Activated CD4-positive, CD25-positive, alpha-beta regulatory T cell treated with anti-CD3 and anti-CD28 coated beads, Interleukin-2, amount 50 U/mL, for 72 hours (primary cell): Measurements from ENCODE around the gene SCARB1.

Experiments used
- DNase-seq: peaks from one replicate; pipeline ENCODE4 v3.0.0; 2021

Gene SCARB1

DNA sequence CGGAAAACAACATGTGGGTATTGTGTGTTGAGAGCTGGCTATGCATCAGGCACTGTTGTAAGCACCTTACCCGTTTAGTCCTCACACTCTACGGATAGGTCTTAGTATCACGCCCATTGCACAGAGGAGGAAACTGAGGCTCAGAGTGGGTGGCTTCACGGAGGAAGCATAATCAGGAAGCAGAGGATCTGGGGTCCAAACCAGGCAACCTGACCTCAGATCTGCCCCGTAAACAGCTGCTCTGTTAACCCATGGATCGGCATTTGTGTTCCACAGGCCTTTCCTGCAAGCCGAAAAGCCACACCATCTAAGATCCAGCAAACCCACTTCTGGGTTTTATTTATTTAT is 107.9 kb downstream of the SCARB1 start:
- DNase-seq, result no peak

DNA sequence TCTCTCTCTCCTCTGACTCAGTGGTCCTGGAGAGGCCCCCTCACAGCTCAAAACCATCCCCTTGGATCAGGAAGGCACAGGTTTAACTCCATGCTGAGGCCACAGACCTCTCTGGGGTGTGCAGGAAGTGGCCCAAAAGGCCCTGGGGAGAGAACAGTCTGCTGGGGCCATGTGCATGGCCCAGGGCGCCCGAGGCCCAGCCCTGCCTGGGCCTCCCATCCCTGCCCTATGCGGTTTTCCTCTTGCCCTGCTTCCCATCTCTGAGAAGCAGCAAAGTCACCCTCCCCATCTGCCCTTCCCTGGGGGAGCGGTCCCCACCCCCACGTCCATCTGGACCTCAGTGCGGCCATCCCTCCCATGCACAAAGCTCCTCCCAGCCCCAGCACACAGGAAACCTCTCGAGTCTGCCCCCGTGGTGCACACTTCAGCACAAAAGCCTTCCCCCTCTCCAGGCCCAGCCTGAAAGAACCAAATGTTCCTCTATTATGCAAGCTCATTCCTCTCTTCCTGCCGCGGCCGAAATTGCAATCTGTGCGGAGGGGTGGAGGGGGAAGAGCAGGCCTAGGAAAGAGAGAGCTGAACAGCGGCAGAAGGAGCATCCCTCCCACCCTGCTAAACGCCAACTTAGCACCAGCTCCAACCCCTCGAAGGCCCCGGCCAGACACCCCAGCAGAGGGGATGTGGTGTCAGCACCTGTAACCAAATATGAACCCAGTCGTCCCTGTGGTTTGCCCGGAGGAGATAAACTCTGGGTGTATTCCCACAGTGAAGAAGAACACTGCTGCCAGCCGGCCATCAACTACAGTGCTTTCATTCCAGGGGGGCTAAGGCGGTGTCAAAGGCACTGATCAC is 108.5 kb downstream of the SCARB1 start:
- DNase-seq, result no peak

DNA sequence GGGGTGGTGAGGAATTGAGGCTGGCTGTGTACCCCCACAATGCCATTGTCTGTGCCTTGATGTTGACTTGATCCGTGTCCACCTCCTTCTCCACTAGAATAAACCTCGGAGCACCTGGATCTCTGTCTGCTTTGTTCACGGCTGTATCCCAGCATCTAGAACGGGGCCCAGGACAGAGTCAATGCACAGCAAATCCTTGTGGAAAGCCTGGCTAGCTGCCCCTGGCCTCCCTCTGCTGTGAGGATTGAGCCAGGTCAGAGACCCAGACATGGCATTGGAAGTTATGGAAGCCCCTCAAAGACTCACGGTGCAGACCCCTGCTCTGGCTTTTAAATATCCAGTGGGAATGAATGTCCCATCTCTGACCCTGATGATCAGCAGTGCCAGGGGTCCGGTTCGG is 109.2 kb downstream of the SCARB1 start:
- no peak for DNase-seq

DNA sequence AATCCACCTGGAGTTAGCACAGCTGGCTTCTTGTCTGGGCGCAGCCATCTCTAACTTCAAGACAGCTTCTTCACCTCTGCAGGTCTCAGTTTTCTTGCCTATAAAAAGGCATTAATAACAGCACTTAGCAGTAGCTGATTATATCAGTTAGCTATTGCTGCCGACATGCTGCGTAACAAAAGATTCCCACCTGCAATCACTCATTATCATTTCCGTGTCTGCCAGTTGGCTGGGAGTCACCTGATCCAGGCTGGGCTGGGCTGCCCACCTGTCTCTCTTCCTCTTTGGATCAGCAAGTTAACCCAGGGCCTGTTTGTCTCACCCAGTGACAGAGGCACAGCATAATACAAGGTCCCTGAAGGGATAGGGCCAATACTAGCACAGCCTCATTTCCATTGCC is 109.7 kb downstream of the SCARB1 start:
- no peak for DNase-seq

DNA sequence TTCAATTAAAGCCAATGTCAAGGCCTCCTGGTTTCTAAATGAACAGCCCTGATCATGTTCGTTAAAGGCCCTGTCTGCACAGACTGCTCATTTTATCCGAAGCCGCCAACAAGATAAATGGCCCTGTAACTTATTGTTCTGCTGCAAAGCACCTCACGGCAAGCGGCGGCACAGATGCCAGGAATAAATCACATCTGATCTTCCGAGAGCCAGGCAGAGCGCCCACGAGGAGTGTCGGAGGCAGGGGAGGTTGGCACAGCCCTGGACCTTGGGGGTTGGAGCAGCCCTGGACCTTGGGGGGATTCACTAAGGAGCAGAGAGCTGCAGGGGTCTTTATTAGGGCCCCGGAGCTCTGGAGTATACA is 110.5 kb downstream of the SCARB1 start:
- no peak for DNase-seq

DNA sequence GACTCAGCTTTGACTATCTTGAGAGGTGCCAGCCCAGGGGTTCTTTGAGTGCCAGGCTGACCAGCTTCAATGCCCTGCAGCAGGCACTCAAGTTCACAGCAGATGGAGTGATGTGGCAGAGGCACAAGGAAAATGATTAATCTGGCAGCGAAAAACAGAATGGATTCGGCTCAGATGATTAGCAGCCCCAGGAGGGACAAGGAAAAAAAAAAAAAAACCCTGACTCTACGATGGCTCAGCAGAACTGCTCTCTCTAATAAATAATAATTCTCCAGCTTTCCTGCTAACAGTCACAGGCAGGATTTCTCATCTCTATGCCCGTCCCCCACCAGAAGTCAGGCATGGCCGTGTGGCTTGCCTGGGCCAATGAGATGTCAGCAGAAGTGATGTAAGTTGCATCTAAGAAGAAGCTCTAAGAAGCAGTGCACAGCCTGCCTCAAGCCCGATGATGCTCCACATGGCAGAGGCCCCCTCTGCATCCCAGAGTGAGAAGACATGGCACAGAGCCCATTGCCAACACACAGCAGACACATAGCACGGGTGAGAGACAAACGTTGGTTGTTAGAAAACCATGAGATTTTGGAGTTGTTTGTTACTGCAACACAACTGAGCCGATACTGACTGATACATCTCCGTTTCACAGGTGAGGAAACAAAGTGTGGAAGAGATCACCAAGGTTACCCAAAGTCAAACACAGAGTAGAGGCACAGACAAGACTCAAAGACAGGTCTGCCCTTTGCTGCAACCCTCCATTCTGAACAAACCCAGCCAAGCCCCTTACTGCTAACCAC is 111.0 kb downstream of the SCARB1 start:
- DNase-seq, result no peak

DNA sequence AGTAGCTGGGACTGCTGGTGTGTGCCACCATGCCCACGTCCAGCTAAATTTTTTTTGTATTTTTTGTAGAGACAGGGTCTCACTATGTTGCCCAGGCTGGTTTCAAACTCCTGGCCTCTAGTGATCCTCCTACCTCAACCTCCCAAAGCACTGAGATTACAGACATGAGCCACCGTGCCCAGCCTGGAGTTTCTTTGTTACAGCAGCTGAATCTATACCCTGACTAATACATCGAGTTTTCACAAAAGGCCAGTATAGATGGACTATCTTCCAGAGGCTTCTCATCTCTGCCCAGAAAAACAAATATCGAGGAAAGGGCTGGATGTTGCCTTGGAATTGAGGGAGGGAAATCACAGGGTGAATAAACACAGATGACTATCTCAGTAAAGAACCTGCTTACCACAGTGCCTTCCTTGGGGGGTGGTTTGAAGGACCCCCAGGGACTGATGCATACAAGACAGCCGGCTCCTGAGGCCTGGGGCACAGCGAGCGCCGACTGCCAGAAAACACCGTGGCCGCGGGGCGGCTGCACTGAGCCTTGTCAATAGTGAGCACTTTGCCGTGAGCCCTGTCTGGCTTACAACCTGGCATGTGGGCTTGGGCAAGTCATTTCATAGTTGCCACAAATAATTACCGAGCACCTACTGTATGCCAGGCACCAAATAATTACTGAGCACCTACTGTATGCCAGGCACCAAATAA is 111.9 kb downstream of the SCARB1 start:
- no peak for DNase-seq

DNA sequence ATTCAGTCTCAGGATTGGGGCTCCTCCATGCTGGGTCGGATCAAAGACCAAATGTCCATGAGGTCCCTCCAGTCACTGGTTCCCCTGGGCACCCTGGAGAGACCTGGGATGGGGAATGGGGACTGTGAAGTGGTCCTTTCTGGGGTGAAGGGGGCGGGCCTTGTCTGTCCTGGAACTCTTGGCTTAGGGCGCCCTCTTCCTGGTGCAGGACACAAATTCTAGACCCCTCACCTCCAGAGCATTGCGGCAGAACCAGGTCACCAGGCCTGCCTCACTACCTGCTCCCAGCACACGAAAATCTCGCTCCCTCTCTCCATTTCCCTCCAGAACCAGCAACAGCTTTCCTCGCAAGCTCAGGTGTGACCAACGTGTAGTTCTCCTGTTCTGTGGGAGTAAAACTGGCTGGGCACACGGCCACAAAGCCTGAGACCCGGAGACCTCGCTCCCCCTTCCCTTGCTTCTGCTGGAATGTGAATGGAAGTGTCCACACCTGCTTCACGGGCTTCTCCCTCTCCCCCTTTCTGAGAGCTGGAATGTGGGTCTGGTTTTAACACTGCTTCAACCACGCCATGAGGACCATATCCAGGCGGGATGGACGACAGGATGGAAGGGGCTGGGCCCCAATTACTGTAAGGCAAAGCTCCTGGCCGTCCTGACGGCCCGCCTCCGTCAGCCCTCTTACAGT is 112.7 kb downstream of the SCARB1 start:
- no peak for DNase-seq

DNA sequence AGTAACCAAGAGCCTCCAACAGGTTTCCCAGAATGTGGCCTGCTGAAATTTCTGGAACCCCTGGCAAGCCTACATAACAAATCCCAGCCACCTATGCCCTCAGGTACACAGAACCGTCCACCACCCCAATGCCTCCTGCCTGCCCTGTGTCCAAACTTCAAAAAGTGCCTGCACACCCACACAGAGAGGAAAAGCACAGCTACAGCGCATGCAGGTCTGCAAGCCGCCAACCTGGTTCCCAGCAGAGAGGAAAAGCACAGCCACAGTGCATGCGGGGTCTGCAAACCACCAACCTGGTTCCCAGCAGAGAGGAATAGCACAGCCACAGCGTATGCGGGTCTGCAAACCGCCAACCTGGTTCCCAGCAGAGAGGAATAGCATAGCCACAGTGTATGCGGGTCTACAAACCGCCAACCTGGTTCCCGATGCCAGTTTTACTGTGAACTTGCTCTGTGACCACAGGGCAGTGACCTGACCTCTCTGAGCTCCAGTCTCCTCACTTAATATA is 113.5 kb downstream of the SCARB1 start:
- no peak for DNase-seq

DNA sequence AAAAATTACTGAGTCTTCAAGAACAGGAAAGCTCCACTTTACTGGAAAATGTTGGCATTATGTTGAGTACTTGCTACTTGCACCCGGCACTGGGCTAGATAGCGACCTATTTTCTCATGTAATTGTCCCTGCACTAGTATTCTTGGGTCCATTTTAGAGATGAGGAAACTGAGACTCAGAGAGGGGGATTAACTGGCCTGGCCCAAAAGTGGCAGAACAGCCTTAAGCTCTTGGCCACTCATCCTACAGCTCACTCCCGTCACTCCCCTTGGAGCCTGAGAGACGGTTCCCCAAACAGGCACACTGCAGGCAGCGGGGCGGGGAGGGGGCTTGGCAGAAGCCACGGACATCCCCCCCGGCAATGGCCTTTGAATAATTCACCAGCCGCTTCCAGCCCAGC is 113.9 kb downstream of the SCARB1 start:
- no peak for DNase-seq

DNA sequence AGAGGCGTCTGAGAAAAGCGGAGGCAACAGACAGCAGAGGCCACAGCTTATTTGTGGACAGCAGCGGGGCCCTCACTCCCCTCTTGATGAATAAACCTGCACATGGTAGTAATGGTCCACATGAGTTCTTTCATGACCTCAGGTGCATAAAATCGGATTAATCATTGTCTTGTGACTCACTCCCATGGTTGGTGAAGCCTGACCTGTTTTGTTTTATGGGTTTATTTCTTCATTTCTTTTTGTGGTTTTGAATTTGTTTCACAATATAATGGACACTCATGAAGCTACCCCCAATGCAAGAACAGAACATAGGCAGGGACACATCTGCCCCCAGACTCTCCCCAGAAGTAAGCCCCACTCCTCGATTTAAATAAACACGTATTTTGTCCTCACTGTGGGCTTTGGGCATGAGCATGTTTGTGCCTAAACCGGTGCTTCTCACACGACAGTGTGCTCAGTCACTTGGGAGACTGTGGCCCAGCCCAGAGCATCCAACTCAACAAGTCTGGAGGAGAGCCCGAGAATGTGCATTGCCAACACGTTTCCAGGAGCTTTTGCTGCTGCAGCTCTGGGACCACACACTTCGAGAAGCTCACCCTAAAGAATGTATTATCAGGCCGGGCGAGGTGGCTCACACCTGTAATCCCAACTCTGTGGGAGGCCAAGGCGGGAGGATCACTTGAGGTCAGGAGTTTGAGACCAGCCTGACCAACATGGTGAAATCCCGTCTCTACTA is 116.1 kb downstream of the SCARB1 start:
- DNase-seq, result no peak

DNA sequence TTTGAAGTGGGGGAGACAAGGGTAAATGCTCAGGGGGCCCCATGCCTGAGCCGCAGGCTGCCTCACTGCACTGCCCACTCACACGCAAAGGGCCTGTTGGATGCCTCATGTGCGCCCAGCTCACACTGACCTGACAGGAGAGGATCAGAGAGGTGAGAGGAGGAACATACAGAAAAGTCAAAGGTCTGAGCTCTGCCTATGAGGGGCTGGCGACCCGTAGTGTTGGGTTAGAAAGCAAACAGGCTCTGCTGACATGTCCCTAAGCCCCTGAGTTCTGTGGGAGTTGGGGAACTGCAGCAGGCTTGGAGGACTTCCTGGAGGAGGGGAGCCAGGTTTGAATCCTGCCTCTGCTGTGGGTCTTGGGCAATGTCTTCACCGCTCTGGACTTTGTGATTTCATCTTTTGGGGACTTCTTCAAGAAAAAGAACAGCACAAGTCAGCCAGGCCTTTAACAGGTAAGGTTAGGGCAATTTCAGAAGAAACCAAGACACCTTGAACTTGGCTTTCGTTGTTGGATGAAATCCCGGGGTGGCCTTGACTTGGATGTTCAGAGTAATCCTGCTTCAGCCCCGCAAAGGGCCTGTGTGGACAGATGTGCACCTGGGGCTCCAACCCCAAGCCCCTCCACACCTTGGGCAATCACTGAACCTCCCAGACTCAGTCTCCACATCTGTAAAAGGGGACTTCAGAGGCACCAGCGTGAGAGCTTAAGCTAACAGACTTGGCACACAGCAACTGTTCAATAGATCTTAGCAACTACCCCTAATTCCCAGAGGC is 116.8 kb downstream of the SCARB1 start:
- DNase-seq, result no peak

DNA sequence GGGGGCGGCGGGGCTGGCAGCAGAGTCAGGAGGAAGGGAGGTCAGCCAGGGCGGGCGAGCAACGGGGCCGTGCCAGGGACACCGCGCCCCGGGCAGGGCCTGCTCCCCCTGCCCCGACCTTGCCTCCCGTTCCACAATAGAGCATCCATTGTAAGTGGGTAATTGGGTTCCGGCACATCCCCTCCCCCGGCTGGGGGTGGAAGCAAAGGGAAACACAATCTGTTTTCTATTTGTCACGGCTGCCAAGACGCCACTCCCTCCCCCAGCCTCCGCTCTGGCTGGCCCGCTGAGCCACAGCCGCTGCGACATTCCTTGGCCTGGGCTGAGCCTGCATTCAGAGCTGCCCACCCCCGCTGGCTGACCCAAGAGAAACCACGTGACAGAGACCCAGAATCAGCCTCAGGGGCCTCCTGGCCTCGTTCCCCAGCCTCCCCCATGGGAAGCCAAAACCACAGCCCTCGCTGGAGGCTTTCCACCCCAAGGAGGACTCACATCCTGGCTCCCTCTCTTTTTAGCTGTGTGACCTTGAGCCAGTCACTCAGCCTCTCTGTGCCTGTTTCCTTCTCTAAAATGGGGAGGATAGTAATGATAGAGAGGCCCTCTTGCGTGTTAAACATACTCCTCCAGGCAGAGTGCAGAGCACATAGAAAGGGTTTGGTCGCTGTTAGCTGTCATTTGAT is 117.6 kb downstream of the SCARB1 start:
- DNase-seq, result no peak

DNA sequence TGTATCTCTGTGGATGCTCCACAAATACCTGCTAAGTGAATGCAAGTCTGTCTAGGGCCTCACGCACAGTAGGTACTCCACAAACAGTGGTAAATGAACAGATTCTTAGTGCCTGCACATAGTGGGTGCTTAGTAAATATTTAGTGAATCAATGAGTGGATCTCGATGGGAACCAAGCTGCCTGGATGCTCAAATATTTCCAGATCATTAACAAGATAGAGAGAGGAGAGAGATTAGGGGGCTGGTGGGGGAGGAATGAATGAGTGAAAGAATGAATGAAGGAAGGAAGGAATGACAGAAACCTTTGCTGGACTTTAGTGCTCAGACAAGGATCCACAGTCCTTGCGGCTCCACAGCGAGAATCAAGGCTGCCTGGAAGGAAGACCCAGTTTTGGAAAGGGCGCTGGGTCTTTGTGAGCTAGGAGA is 118.2 kb downstream of the SCARB1 start:
- DNase-seq, result no peak

DNA sequence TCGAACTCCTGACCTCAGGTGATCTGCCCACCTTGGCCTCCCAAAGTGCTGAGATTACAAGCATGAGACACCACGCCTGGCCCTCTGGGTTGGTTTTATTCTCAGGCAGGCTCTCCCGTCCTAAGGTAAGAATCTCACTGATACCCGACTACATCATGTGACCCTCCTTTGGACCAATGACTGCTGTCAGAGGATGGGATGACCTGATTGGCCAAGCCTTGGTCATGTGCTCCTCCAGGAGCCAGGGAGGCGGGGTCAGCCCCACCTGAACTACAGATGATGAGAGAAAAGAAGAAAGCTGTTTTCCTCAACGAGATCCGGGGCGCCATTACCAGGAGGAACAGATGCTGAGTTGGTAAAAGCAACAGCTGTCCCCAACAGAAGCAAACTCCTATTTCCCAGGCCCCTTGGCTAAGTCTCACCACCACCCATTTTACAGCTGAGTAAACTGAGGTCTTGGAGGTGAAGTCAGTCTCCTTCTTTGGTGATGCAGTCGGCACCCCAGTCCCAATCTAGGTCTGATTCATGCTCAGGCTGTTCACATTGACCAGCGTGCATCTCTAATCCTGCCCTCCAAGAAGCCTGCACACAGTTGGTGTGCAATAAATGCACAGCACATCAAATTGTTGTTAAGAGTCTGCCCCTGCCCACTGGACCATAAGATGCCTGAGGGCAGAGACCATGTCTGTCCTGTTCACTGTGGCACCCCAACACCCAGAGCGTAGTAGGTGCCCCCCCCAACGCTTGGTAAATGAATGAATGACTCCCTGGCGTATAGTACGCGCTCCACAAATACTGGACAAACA is 118.8 kb downstream of the SCARB1 start:
- DNase-seq, result no peak

DNA sequence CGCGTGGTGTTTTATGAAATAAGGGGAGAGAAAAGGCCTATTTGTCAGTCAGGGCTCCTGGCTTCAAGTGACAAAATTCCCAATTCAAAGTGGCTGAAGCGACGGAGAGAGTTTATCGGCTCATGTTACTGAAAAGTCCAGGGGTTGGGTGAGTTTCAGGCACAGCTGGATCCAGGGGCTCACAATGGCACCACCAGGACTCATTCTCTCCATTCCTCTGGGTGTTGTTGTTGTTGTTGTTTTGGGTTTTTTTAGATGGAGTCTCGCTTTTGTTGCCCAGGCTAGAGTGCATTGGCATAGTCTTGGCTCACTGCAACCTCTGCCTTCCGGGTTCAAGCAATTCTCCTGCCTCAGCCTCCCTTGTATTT is 119.4 kb downstream of the SCARB1 start:
- no peak for DNase-seq

DNA sequence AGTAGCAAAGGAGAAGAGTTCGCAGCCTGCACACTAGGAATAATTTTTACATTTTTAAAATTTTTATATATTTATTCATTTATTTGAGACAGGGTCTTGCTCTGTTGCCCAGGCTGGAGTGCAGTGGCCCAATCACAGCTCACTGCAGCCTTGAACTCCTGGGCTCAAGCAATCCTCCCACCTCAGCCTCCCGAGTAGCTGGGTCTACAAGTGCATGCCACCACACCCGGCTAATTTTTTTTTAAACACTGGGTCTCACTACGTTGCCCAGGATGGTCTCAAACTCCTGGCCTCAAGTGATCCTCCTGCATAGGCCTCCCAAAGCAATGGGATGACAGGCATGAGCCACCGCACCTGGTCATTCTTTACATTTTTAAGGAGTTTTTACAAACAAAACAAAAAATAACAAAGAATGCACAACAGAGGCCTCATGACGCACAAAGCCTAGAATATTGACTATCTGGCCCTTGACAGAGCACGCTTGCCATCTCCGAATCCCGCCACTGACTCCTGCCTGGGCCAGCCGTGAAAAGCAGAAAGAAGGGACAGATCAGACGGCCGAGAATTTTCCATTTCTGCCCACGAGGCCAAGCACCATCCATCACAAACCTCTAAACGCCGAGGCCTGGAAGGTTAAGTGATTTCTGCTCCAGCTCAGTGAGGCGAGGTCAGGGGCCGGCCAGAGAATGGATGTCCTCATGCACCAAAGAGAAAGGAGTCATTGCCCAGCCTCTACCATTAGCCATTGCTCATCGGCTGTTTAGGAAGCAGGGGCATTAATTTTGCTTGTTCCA is 120.0 kb downstream of the SCARB1 start:
- no peak for DNase-seq

DNA sequence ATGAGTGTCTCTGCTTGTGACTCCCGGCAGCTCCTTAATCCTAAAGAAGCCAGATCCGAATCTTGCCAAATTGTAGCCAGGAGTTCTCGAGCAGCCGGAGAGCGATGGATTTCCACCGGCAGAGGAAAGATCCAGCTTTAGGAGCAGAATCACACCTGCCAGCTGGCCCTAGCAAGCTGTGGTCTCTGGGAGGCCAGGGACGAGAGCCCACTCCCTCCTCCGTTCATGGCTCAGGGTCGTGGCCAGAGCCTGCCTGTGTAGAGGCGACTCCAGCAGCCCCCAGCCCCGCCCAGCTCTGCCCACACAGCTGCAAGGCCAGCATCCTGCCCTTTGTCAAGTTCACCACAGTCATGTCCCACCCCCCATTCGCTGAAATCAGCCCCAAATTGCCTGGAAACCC is 121.0 kb downstream of the SCARB1 start:
- DNase-seq, result no peak

DNA sequence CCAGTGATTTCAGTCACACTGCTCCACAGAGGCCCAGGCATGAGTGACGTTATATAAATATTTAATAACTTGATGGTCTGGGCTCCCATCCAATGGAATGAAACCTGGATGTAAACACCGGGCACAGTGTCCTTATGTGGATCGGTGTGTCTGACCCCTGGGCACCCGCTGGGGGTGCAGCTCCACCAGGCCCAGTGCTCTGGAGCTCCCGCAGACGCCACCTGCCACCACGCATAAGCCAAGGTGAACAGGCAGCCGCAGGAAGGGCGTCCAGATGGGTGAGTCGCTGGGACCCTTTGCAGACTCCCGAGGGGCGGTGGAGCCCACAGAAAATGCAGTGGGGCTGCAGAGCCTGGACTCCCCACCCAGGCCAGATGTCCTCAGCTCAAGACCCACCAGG is 121.6 kb downstream of the SCARB1 start:
- no peak for DNase-seq
